HG02885 (cell line): ENCODE results near the gene XRN1.
"Not testable (repeated sequence)": the region's sequence is repeated elsewhere in the genome, so short reads cannot be mapped to it uniquely, and the experiment has no call there.

Experiments
- ATAC-seq: cut with Tn5 transposase; IDR thresholded peaks from one replicate; pipeline ENCODE4 v1.9.1; 2021; ENCODE audit warnings: mild to moderate bottlenecking; ENCODE audit not compliant: unreplicated experiment, poor library complexity

The XRN1 gene

DNA sequence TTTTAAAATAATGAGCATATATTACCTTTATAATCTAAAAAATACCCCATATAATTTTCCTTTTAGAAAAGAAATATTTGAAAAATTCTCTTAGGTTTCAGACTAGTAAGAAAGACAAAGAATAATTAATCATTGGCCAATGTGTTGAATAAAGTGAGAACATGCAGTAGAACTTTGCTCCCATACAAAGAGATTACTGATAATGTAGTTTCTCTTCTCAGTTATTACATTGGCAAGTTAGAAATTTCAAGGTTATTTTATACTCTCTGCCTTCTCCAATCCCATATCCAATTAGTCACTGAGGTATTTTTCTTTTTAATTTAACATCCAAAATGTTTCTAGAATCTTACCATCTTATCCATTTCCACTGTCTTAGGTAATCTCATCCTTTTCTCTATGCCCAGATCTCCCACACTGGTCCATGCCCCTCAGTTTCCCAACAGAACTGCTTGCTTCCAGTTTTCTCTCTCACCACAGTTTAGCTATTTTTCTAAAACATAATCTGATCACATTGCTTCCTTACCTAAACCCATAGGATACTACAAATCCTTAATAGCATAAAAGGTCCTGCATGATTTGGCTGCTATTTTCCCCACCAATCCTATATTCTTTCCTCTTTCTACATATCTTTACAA is 10.8 kb downstream of the XRN1 start:
- ATAC-seq: no peak

GRCh38 chr3:142434503-142434902 is 13.3 kb downstream of the XRN1 start:
- no peak for ATAC-seq

DNA sequence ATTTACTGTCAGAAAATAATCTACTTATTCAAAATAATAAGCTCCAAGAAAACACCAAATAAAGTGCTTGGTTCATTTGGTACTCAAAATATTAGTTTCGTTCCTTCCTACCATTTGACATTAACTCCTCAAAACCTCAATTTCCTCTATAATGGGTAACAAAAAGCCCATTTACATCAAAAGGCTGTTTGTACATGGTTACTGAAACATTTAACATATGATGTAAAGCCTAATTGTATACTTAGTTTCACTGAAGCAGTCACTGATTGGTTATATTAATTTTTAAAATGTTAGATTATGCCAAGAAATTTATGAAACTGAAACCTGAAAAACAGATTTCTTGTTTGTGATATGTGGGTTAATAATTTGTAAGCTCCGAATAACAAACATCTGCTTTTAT is 14.7 kb downstream of the XRN1 start:
- no peak for ATAC-seq

DNA sequence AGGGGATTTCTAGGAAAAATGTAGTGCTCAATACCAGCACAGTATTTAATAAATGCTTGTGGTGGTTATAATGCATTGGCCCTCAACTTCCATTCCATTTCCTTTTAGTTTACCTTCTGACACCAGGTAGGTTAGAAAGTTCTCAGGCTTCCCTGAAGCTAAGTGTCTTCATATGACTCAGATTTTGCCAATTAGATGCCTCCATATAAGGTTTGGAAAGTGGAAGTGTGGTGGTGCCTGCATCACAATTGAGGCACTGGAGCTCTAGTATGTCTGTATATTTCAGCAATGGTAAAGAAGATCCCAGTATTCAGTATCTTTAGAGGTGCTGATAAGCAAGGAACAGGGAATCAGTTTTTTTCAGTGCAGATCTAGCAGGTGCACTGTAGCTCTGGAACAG is 18.3 kb downstream of the XRN1 start:
- ATAC-seq: no peak

- no peak for ATAC-seq
These were observed 23.1 kb downstream of the XRN1 start for GRCh38 chr3:142424754-142425153.

DNA sequence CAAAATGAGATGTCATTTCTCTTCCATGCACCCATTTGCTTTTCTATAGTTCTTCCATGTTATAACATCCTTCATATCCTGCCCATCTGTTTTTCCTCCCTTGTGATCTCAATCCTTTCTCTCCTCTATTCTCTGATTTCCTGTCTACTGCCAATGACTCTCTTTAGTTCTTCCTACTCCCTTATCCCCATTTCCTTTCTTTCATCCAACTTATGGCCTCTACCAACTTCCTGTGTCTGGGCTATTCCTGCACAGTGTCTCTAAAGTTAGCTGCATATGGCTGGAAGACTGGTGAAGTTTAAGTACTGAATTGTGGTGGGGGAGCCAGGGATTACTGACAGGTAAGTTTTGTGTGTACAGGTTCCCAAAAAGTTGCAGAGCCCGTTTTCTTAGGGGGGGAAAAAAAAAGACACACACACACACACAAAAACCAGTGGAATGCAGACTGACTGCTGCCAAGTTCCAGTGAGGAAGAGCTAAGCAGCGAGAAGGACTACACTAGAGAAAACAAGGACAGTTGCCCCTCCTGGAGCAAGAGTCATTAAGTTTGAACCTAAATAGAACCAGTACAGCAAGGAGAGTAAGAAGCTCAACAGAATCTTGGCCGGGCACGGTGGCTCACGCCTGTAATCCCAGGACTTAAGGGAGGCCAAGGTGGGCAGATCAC is 28.8 kb downstream of the XRN1 start:
- ATAC-seq: no peak

GRCh38 chr3:142417302-142417701 is 30.5 kb downstream of the XRN1 start:
- ATAC-seq: no peak

- ATAC-seq: not testable (repeated sequence)
These were observed 47.3 kb downstream of the XRN1 start for GRCh38 chr3:142400537-142400936.

GRCh38 chr3:142394921-142395622 is 52.8 kb downstream of the XRN1 start:
- ATAC-seq: no peak

DNA sequence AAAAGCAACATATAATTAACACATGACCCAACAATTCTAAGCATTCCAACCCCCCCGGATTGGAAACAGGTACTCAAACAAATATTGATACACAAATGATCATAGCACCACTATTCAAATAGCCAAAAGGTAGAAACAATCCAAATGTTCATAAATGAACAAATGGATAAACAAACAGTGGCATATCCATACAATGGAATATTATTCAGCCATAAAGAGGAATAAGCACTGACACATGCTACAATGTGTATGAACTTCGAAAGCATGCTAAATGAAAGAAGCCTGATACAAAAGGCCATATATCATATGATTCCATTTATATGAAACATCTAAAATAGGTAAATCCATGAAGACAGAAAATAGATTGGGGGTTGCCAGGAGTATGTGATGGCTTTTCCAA is 62.8 kb downstream of the XRN1 start:
- no peak for ATAC-seq

GRCh38 chr3:142374687-142375086 is 73.2 kb downstream of the XRN1 start:
- ATAC-seq: no peak

DNA sequence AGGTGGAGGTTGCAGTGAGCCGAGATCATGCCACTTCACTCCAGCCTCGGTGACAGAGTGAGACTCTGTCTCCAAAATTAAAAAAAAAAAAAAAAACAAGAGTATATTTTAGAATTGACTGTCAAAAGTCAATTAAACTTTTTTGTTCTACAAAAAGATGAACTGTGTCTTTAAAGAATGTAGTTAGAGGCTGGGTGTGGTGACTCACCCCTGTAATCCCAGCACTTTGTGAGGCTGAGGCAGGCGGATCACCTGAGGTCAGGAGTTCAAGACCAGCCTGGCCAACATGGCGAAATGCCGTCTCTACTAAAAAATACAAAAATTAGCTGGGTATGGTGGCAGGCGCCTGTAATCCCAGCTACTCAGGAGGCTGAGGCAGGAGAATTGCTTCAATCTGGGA is 78.3 kb downstream of the XRN1 start:
- ATAC-seq: not testable (repeated sequence)

- no peak for ATAC-seq
These were observed 81.4 kb downstream of the XRN1 start for GRCh38 chr3:142366434-142366833.

GRCh38 chr3:142363936-142364467 is 83.8 kb downstream of the XRN1 start:
- no peak for ATAC-seq

GRCh38 chr3:142363433-142363832 is 84.4 kb downstream of the XRN1 start:
- not testable (repeated sequence) for ATAC-seq

GRCh38 chr3:142359367-142359766 is 88.5 kb downstream of the XRN1 start:
- no peak for ATAC-seq

DNA sequence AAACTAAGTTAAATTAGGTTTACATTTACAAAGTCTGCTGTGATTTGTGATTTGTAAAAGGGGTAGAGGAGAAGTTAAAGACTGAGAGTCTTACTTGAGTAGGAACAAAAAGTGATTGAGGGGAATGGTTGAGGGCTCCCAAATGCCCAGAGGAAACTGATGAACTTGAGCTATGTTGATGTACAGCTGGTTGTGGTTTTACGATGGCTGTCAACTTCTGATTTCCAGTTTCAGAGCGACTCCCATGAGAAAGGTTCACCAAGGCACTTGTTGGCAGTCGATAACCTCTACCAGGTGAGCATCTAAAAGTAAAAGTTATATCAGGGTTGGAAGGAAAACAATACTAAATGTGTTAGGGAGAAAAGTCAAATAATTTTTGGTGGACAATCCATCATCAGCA is 91.0 kb downstream of the XRN1 start:
- ATAC-seq: peak; percentile 53

- peak; percentile 72 for ATAC-seq
These were observed 92.1 kb downstream of the XRN1 start for GRCh38 chr3:142355692-142356091.

DNA sequence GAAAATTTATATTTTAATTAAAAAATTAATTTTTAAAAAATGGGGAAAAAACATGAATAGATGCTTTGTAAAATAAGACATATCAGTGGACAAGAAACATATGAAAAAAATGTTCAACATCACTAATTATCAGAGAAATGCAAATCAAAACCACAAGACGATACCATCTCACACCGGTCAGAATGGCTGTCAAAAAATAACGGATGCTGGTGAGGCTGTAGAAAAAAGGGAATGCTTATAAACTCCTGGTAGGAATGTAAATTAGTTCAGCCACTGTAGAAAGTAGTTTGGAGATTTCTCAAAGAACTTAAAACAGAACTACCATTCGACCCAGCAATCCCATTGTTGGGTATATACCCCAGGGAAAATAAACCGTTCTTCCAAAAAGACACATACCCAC is 93.8 kb downstream of the XRN1 start:
- ATAC-seq: no peak

DNA sequence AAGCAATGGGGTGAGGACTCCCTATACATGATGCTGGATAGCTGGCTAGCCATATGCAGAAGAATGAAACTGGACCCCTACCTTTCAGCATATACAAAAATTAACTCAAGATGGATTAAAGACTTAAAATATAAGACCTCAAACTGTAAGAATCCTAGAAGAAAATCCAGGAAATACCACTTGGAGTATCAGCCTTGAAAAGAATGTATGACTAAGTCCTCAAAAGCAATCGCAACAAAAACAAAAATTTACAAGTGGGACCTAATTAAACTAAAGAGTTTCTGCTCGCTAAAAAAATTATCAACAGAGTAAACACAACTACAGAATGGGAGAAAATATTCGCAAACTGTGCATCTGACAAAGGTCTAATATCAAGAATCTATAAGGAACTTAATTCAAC is 94.3 kb downstream of the XRN1 start:
- ATAC-seq: no peak

DNA sequence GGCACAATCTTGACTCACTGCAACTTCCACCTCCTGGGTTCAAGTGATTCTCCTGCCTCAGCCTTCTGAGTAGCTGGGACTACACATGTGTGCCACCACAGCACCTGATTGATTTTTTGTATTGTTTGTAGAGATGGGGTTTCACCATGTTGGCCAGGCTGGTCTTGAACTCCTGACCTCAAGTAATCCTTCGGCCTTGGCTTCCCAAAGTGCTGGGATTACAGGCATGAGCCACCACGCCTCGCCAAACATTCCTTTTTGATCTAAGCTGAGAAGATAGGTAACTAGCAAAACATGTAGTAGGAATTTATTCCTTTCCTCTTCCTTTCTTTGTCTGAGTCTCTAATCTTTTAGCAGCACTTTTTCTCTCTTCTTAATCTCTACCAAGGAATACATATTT is 95.1 kb downstream of the XRN1 start:
- not testable (repeated sequence) for ATAC-seq
